Spleen (tissue), 11 donors: ENCODE data around the gene CSF2. TPM values are rescaled to one million over a fixed set of nuclear protein-coding genes. Genes with fewer than 3 reads are reported as not detected.

Source experiments
- DNase-seq: peaks from one replicate; pipeline ENCODE4 v3.0.0-alpha.2; 2020
- H3K27ac ChIP-seq, 8 donors: fragments of 200-600 bp; sonication (generic) in 7 of 8; 1 replicate in 4 of 8; 2 replicates in 4 of 8; pipeline versions ENCODE4 v1.5.0 to v1.8.0; 2016 to 2021; ENCODE audit warnings: inconsistent platforms in 4 of 8, mild to moderate bottlenecking in 4 of 8, moderate library complexity in 1 of 8
- H3K27me3 ChIP-seq, 7 donors: fragments of 200-600 bp; sonication (generic) in 6 of 7; replicated peaks in 1 of 7; 1 replicate in 4 of 7; 2 replicates in 3 of 7; pipeline versions ENCODE4 v1.5.0 to v1.8.0; 2016 to 2021; ENCODE audit warnings: inconsistent platforms in 3 of 7, mild to moderate bottlenecking in 1 of 7
- H3K36me3 ChIP-seq, 6 donors: fragments of 200-600 bp; sonication (generic) in 5 of 6; 1 replicate in 4 of 6; 2 replicates in 2 of 6; pipeline versions ENCODE4 v1.5.0 to v1.8.0; 2016 to 2021; ENCODE audit warnings: inconsistent platforms in 2 of 6
- H3K4me1 ChIP-seq, 6 donors: fragments of 200-600 bp; sonication (generic) in 5 of 6; 1 replicate in 3 of 6; 2 replicates in 3 of 6; pipeline versions ENCODE4 v1.5.0 to v1.8.0; 2016 to 2021; ENCODE audit warnings: inconsistent platforms in 3 of 6
- H3K4me3 ChIP-seq, 8 donors: fragments of 200-600 bp; sonication (generic) in 7 of 8; 1 replicate in 4 of 8; 2 replicates in 4 of 8; pipeline versions ENCODE4 v1.5.0 to v1.8.0; 2016 to 2021; ENCODE audit warnings: inconsistent platforms in 4 of 8, mild to moderate bottlenecking in 4 of 8, moderate library complexity in 2 of 8
- H3K9me3 ChIP-seq, 8 donors: fragments of 200-600 bp; sonication (generic) in 7 of 8; 1 replicate in 4 of 8; 2 replicates in 4 of 8; pipeline versions ENCODE4 v1.5.0 to v1.8.0; 2016 to 2021; ENCODE audit warnings: inconsistent platforms in 4 of 8
- CTCF ChIP-seq, 11 experiments: fragments of 200-600 bp in 7 of 11; fragments of 450-650 bp in 4 of 11; sonication (generic) in 4 of 11; IDR thresholded peaks in 8 of 11; conservative IDR thresholded peaks in 3 of 11; 1 replicate in 7 of 11; 2 replicates in 4 of 11; pipeline versions ENCODE4 v1.4.0 to v1.8.0; 2016 to 2021; ENCODE audit warnings: antibody characterized with exemption in 11 of 11, inconsistent platforms in 4 of 11, mild to moderate bottlenecking in 1 of 11
- POLR2A ChIP-seq, 3 donors: fragments of 450-650 bp; IDR thresholded peaks; one replicate each; pipeline ENCODE4 v1.5.1; 2017; ENCODE audit warnings: antibody characterized with exemption in 3 of 3, mild to moderate bottlenecking in 1 of 3
- POLR2AphosphoS5 ChIP-seq, 3 donors: sonication (generic); formaldehyde crosslinking; IDR thresholded peaks; one replicate each; pipeline ENCODE4 v1.5.1; 2017; ENCODE audit warnings: antibody characterized with exemption in 3 of 3
- WGBS, 5 donors: extraction: QIAGEN DNeasy Blood & Tissue Kit in 3 of 5; methylation state at CpG; one replicate each; pipeline versions ENCODE4 v1.1.5 to v1.1.7; 2013 to 2018; 5-methylcytosine and 5-hydroxymethylcytosine counted together
- intact Hi-C: fragments of 100-400 bp; cut with DNase I; formaldehyde crosslinking; loops from one replicate; pipeline ENCODE4 v1.15.0; 2023; ENCODE audit warnings: low total_unique reads
- polyA plus RNA-seq, 3 donors: library from polyadenylated mRNA; stranded (reverse); fragments of 200-250 nt; gene quantifications; one replicate each; pipeline ENCODE4 v1.2.1, GENCODE V29; 2013
- total RNA-seq, 7 donors: library from RNA; depleted of rRNA in 3 of 7; stranded (reverse); fragments of >200 nt in 3 of 7; fragmentation: NEBNext Ultra II Directional in 4 of 7; extraction: Animal tissue kit (Norgen Biotek cat#: 25700) in 4 of 7; gene quantifications; one replicate each; pipeline versions ENCODE4 v1.1.0 to v1.2.1, GENCODE V29; 2016 to 2021
- donor health status: healthy with polysubstance abuse.
- donor health status: DM: no; HTN: no; CAD: no; lungs with moderate emphysema.
- donor health status: DM: no; HTN: no; CAD: no.
- donor health status: Bipolar disorder and iron deficiency.
- donor health status: healthy.
- donor health status: DM: no; HTN: no; CAD: no.
- donor health status: DM: yes; HTN: yes; CAD: no.

The CSF2 gene
- total and polyA plus RNA-seq, 10 donors, result not detected

- intact Hi-C loops, result no loop called here
Observed at GRCh38 chr5:132087661-132088060, 14.1 kb downstream of the CSF2 start.

DNA sequence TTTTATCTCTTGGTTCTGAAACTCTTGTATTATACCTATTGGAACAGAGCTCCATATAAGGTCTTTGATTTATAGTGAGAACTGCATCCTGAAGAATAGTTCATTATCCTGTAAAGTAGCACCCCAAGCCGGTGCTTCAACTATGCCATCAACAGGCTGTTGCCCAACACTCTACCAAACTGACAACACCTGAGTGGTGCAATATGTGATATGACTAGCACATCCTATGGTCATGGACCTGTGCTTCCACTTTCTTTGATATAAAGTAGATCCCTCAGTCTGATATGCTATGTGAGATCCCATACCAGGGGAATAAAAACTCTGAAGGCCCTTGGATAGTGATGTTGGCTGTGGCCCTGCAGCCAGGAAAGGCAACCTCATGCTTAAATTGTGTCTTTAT lies 15.8 kb downstream of the CSF2 start:
- 52 to 88% (median 84%) methylated on average over 1 of the region's 1 CpG for WGBS, 5 donors

More at GRCh38 chr5:132087661-132088060, 14.1 kb downstream of the CSF2 start:
- no peak for DNase-seq
- 82 to 95% (median 92%) methylated on average over 8 of the region's 8 CpGs for WGBS, 5 donors
- Histone ChIP-seq H3K27me3 (no peaks in the 10 kb centered on the region), H3K4me3 (no peak overlapping the region), H3K27ac (no peak overlapping the region), H3K4me1 (peaks cover 0 to 14% (median 5%) of the 10 kb centered on the region in 6 donors), H3K36me3 (no peaks in the 10 kb centered on the region), H3K9me3 (no peaks in the 10 kb centered on the region)
- no peak for TF ChIP-seq POLR2AphosphoS5 (IDR thresholded peaks at IDR 0.05)
- no peak for TF ChIP-seq CTCF (IDR thresholded peaks at IDR 0.05 in 8 of 11, conservative IDR thresholded peaks at IDR 0.05 in 3 of 11)
- no peak for TF ChIP-seq POLR2A (IDR thresholded peaks at IDR 0.05)

DNA sequence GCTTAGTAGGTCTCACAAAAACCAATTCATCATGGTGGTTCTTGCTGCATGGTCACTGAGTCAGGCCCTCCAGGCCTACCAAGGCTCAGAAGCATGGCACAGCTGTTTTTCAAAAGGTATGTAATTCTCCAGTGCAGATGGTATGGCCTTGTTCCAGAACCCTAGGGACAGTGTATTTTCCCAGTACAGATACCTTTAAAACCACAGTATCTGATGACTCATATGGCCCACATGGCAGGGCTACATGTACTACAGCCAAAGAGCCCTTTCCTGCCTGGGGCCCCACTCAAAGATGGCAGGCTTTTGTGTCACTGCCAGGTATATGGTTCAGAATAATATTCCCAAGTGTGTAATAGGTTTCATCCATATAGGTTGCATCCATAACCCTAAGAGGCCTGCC lies 16.5 kb downstream of the CSF2 start:
- intact Hi-C loops, result no loop called here
- no peak overlapping the region for H3K27ac ChIP-seq
- no peak for DNase-seq
- H3K9me3 ChIP-seq, result no peaks in the 10 kb centered on the region
- H3K4me1 ChIP-seq, result peaks cover 0 to 17% (median 11%) of the 10 kb centered on the region in 6 donors
- no peaks in the 10 kb centered on the region for H3K27me3 ChIP-seq
- TF ChIP-seq CTCF (IDR thresholded peaks at IDR 0.05 in 8 of 11, conservative IDR thresholded peaks at IDR 0.05 in 3 of 11), result no peak
- TF ChIP-seq POLR2AphosphoS5 (IDR thresholded peaks at IDR 0.05), result no peak
- TF ChIP-seq POLR2A (IDR thresholded peaks at IDR 0.05), result no peak
- H3K36me3 ChIP-seq, result no peaks in the 10 kb centered on the region
- H3K4me3 ChIP-seq, result no peak overlapping the region

More for the DNA sequence above, 15.8 kb downstream of the CSF2 start:
- DNase-seq, result no peak
- H3K9me3 ChIP-seq, result no peaks in the 10 kb centered on the region
- intact Hi-C loops, result no loop called here
- H3K4me1 ChIP-seq, result peaks cover 0 to 14% (median 5%) of the 10 kb centered on the region in 6 donors
- H3K27ac ChIP-seq, result no peak overlapping the region
- TF ChIP-seq POLR2AphosphoS5 (IDR thresholded peaks at IDR 0.05) (no peak), POLR2A (IDR thresholded peaks at IDR 0.05) (no peak)
- H3K36me3 ChIP-seq, result no peaks in the 10 kb centered on the region
- no peaks in the 10 kb centered on the region for H3K27me3 ChIP-seq
- H3K4me3 ChIP-seq, result no peak overlapping the region

GRCh38 chr5:132093271-132093670 lies 19.7 kb downstream of the CSF2 start:
- Histone ChIP-seq H3K27ac (no peak overlapping the region), H3K36me3 (no peaks in the 10 kb centered on the region), H3K27me3 (no peaks in the 10 kb centered on the region), H3K4me3 (no peak overlapping the region), H3K9me3 (no peaks in the 10 kb centered on the region), H3K4me1 (peaks cover 0 to 15% (median 7%) of the 10 kb centered on the region in 6 donors)
- intact Hi-C loops, result no loop called here
- DNase-seq, result no peak
- 48 to 72% (median 60%) methylated on average over 3 of the region's 3 CpGs for WGBS, 5 donors
- no peak for TF ChIP-seq POLR2AphosphoS5 (IDR thresholded peaks at IDR 0.05)
- TF ChIP-seq POLR2A (IDR thresholded peaks at IDR 0.05), result no peak
- TF ChIP-seq CTCF (IDR thresholded peaks at IDR 0.05 in 8 of 11, conservative IDR thresholded peaks at IDR 0.05 in 3 of 11), result no peak
